Measurements from ENCODE around the gene IL3. TPM values are rescaled to one million over a fixed set of nuclear protein-coding genes. Genes with fewer than 3 reads are reported as not detected.
A peak's percentile ranks its signal among the peaks of the same experiment; 100 is the strongest.
"Not testable (repeated sequence)": the region's sequence is repeated elsewhere in the genome, so short reads cannot be mapped to it uniquely, and the experiment has no call there.

The IL3 gene
- total RNA-seq, 1 donor from 2014 or later: not detected

DNA sequence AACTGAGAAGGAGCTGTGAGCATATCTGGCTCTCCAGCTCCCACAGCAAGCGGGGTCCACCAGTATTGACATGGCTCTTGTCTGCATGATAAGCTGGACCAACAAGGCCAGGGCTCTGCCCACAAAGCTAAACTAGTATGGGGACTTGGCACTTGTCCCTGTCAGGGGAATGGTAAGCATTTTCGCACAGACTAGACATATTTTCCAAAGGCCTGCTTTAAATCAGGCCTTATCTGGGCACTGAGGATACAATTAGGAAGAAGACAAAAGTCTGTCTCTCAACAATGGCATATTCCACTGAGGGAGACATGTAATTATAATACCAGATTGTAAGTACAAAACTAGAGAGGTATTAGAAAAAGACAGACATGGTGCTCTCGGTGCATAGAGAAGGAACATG is 45.2 kb downstream of the IL3 start:
- Mint-ChIP-seq H3K4me1 (ENCODE audit: low read depth) (no peaks in the 10 kb centered on the region), H3K9me3 (ENCODE audit: low read depth) (no peaks in the 10 kb centered on the region), H3K36me3 (ENCODE audit: insufficient read depth) (no peaks in the 10 kb centered on the region), H3K27ac (no peak overlapping the region), H3K27me3 (no peaks in the 10 kb centered on the region), H3K4me3 (ENCODE audit: low read depth) (no peak overlapping the region)
- TF ChIP-seq CTCF (IDR thresholded peaks at IDR 0.05; ENCODE audit: unreplicated experiment): no peak
- DNase-seq (ENCODE audit: low spot score, unreplicated experiment): no peak

DNA sequence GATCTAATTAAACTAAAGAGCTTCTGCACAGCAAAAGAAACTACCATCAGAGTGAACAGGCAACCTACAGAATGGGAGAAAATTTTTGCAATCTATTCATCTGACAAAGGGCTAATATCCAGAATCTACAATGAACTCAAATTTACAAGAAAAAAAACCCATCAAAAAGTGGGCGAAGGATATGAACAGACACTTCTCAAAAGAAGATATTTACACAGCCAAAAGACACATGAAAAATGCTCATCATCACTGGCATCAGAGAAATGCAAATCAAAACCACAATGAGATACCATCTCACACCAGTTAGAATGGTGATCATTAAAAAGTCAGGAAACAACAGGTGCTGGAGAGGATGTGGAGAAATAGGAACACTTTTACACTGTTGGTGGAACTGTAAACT is 48.0 kb downstream of the IL3 start:
- not testable (repeated sequence) for H3K4me1 Mint-ChIP-seq (ENCODE audit: low read depth); H3K27me3 Mint-ChIP-seq; H3K27ac Mint-ChIP-seq; H3K4me3 Mint-ChIP-seq (ENCODE audit: low read depth); DNase-seq (ENCODE audit: low spot score, unreplicated experiment); H3K9me3 Mint-ChIP-seq (ENCODE audit: low read depth); H3K36me3 Mint-ChIP-seq (ENCODE audit: insufficient read depth)

- not testable (repeated sequence) for H3K27me3 Mint-ChIP-seq; H3K27ac Mint-ChIP-seq; H3K4me3 Mint-ChIP-seq (ENCODE audit: low read depth); H3K9me3 Mint-ChIP-seq (ENCODE audit: low read depth); DNase-seq (ENCODE audit: low spot score, unreplicated experiment); H3K4me1 Mint-ChIP-seq (ENCODE audit: low read depth); H3K36me3 Mint-ChIP-seq (ENCODE audit: insufficient read depth)
Measured at GRCh38 chr5:132108957-132109356, 48.5 kb downstream of the IL3 start.

GRCh38 chr5:132109494-132110053 is 49.1 kb downstream of the IL3 start:
- no peak for DNase-seq (ENCODE audit: low spot score, unreplicated experiment)
- H3K4me1 Mint-ChIP-seq (ENCODE audit: low read depth): no peaks in the 10 kb centered on the region
- no peaks in the 10 kb centered on the region for H3K9me3 Mint-ChIP-seq (ENCODE audit: low read depth)
- no peak overlapping the region for H3K27ac Mint-ChIP-seq
- TF ChIP-seq CTCF (IDR thresholded peaks at IDR 0.05; ENCODE audit: unreplicated experiment): no peak
- no peaks in the 10 kb centered on the region for H3K36me3 Mint-ChIP-seq (ENCODE audit: insufficient read depth)
- H3K27me3 Mint-ChIP-seq: no peaks in the 10 kb centered on the region
- no peak overlapping the region for H3K4me3 Mint-ChIP-seq (ENCODE audit: low read depth)

- no peak overlapping the region for H3K27ac Mint-ChIP-seq
- no peaks in the 10 kb centered on the region for H3K4me1 Mint-ChIP-seq (ENCODE audit: low read depth)
- H3K36me3 Mint-ChIP-seq (ENCODE audit: insufficient read depth): no peaks in the 10 kb centered on the region
- DNase-seq (ENCODE audit: low spot score, unreplicated experiment): no peak
- TF ChIP-seq CTCF (IDR thresholded peaks at IDR 0.05; ENCODE audit: unreplicated experiment): no peak
- no peaks in the 10 kb centered on the region for H3K9me3 Mint-ChIP-seq (ENCODE audit: low read depth)
- no peak overlapping the region for H3K4me3 Mint-ChIP-seq (ENCODE audit: low read depth)
- H3K27me3 Mint-ChIP-seq: no peaks in the 10 kb centered on the region
Measured at GRCh38 chr5:132110195-132110594, 49.7 kb downstream of the IL3 start.

- Mint-ChIP-seq H3K27me3 (no peaks in the 10 kb centered on the region), H3K36me3 (ENCODE audit: insufficient read depth) (no peaks in the 10 kb centered on the region), H3K27ac (peak overlapping the region; percentile 3), H3K4me3 (ENCODE audit: low read depth) (no peak overlapping the region), H3K4me1 (ENCODE audit: low read depth) (no peaks in the 10 kb centered on the region), H3K9me3 (ENCODE audit: low read depth) (no peaks in the 10 kb centered on the region)
- DNase-seq (ENCODE audit: low spot score, unreplicated experiment): no peak
- no peak for TF ChIP-seq CTCF (IDR thresholded peaks at IDR 0.05; ENCODE audit: unreplicated experiment)
Measured at GRCh38 chr5:132110930-132111329, 50.5 kb downstream of the IL3 start.
